ENCODE data around the gene MINDY4.

DNA sequence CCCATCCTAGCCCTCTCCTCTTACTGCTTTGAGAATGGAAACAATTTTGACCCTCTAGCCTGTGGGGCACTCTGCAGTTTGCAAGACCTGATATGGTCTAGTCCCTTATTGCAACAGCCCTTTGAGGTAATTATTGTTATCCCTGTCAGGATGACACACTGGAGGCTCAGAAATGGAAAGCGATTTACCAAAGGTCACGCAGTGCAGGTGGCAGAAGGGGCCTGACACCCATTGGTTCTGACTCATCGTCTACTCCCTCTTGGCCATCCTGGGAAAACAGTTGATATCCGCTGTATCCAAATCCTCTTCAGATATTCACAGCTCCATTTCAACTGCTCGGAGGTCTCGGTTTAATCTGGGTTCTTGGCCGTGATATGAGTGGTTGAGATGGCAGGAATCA is 95.7 kb downstream of the MINDY4 start:
- TF ChIP-seq SPI1 (IDR thresholded peaks at IDR 0.05; ENCODE audit: low read depth, low read length) = no peak
- TF ChIP-seq POLR2AphosphoS5 (IDR thresholded peaks at IDR 0.05; ENCODE audit: low read depth, low read length) = no peak
- no peak for TF ChIP-seq POLR2A (IDR thresholded peaks at IDR 0.05; ENCODE audit: low read depth, low read length)

Data from GM12891 (cell line).